K562 (cell line): ENCODE results near the gene DCAF10. TPM values are rescaled to one million over a fixed set of nuclear protein-coding genes. Genes with fewer than 3 reads are reported as not detected.

Experiments
- ATAC-seq: fragments of 200-7000 bp; cut with Tn5 transposase; 3 replicates; pipeline ENCODE4 v1.9.1; 2020; ENCODE audit warnings: moderate library complexity
- BruUV-seq: library from RNA; stranded (reverse); fragments of 400-500 nt; replicated peaks from 2 replicates; lab custom pipeline; 2021; lab: Mats Ljungman, UMichigan
- CTCF ChIA-PET: fragments of 300-600 bp; formaldehyde crosslinking; extraction: SDS; loops from one replicate; lab custom pipeline; 2021; ENCODE audit warnings: low intra/inter-chr PET ratio; lab: Yijun Ruan, JAX
- POLR2A ChIA-PET: fragments of 300-600, 350-650 bp; sonication (Branson Sonifier 250); formaldehyde crosslinking; extraction: SDS; loops from one replicate; lab custom pipeline; 2021; ENCODE audit warnings: antibody characterized with exemption, inconsistent platforms; lab: Yijun Ruan, JAX
- DNase-seq, 4 experiments: peaks; one replicate each; pipeline versions ENCODE4 v3.0.0 to v3.0.0-alpha.2; 2011 to 2018; ENCODE audit warnings: low spot score in 3 of 4, mixed read lengths in 3 of 4; ENCODE audit errors: extremely low read depth in 1 of 4
- FAIRE-seq: peaks from 2 replicates; lab custom pipeline; 2011; peaks lifted over from hg19 to GRCh38; lab: Jason Lieb, UNC
- H2AFZ ChIP-seq: 2 replicates; pipeline ENCODE4 v1.6.0; 2011; ENCODE audit warnings: low read depth, low read length, control low read depth, inconsistent platforms
- H3K27ac ChIP-seq: fragments of 200-600 bp; 3 replicates; pipeline ENCODE4 v1.8.0; 2011; ENCODE audit warnings: low read depth, mild to moderate bottlenecking, control low read depth, inconsistent platforms, low read length, moderate library complexity, mixed read lengths; ENCODE audit errors: extremely low read depth
- H3K27me3 ChIP-seq, 2 experiments: fragments of 300-600 bp in 1 of 2; 2 replicates in 1 of 2; 3 replicates in 1 of 2; pipeline versions ENCODE4 v1.6.0 to v1.8.0; 2011; ENCODE audit warnings: inconsistent platforms in 2 of 2, low read length in 2 of 2, mild to moderate bottlenecking in 1 of 2, mixed read lengths in 1 of 2, moderate library complexity in 1 of 2; ENCODE audit not compliant: control insufficient read depth in 2 of 2, insufficient read depth in 2 of 2
- H3K36me3 ChIP-seq: fragments of 300-600 bp; 3 replicates; pipeline ENCODE4 v1.8.0; 2011; ENCODE audit warnings: mild to moderate bottlenecking, low read length, inconsistent platforms; ENCODE audit not compliant: control insufficient read depth, insufficient read depth
- H3K4me1 ChIP-seq, 2 experiments: fragments of 200-600 bp in 1 of 2; replicated peaks in 1 of 2; 2 replicates in 1 of 2; 3 replicates in 1 of 2; pipeline versions ENCODE4 v1.5.1 to v1.8.0; 2011; ENCODE audit warnings: inconsistent platforms in 2 of 2, low read length in 2 of 2, mild to moderate bottlenecking in 1 of 2, mixed read lengths in 1 of 2, moderate library complexity in 1 of 2; ENCODE audit not compliant: control insufficient read depth in 2 of 2, insufficient read depth in 2 of 2
- H3K4me2 ChIP-seq: 2 replicates; pipeline ENCODE4 v1.6.1; 2011; ENCODE audit warnings: low read length, control low read depth, inconsistent platforms, mixed read lengths; ENCODE audit not compliant: insufficient read depth
- H3K4me3 ChIP-seq: fragments of 200-600 bp; sonication (generic), shearing (Covaris generic); 2 replicates; pipeline ENCODE4 v1.5.1; 2016; ENCODE audit warnings: control low read depth, inconsistent platforms
- H3K79me2 ChIP-seq: fragments of 200-600 bp; 3 replicates; pipeline ENCODE4 v1.8.0; 2011; ENCODE audit warnings: low read length, inconsistent platforms; ENCODE audit not compliant: control insufficient read depth, insufficient read depth
- H3K9ac ChIP-seq, 2 experiments: 2 replicates each; pipeline versions ENCODE4 v1.6.0 to v1.6.1; 2011; ENCODE audit warnings: low read depth in 2 of 2, low read length in 2 of 2, control low read depth in 1 of 2, inconsistent platforms in 1 of 2, mild to moderate bottlenecking in 1 of 2, mixed read lengths in 1 of 2; ENCODE audit not compliant: insufficient read depth in 1 of 2
- H3K9me1 ChIP-seq: one replicate; pipeline ENCODE4 v1.6.0; 2011; ENCODE audit warnings: inconsistent platforms, mild to moderate bottlenecking, low read length, moderate library complexity; ENCODE audit not compliant: control insufficient read depth, insufficient read depth
- H3K9me3 ChIP-seq: replicated peaks from 2 replicates; pipeline ENCODE4 v1.5.1; 2011; ENCODE audit warnings: low read depth, low read length, inconsistent platforms; ENCODE audit not compliant: control insufficient read depth, insufficient read depth
- H4K20me1 ChIP-seq: replicated peaks from 2 replicates; pipeline ENCODE4 v1.6.1; 2011; ENCODE audit warnings: low read length, inconsistent platforms, mixed read lengths; ENCODE audit not compliant: control insufficient read depth, insufficient read depth
- BRD4 ChIP-seq: fragments of 200-600 bp; sonication (generic); IDR thresholded peaks from 2 replicates; pipeline ENCODE4 v1.6.1; 2017; ENCODE audit warnings: inconsistent platforms
- CEBPG ChIP-seq, 3 experiments: fragments of 200-800 bp in 1 of 3; sonication (Bioruptor generic) in 1 of 3; sonication (generic) in 1 of 3; formaldehyde crosslinking in 1 of 3; IDR thresholded peaks in 2 of 3; conservative IDR thresholded peaks in 1 of 3; 2 replicates each; pipeline versions ENCODE4 v1.6.1 to v1.8.0; 2016 to 2022; ENCODE audit warnings: missing compliant biosample characterization in 2 of 3, missing genetic modification characterization in 2 of 3, mild to moderate bottlenecking in 1 of 3, missing genetic modification reagents in 1 of 3
- GABPA ChIP-seq: fragments of 200-800 bp; sonication (Bioruptor generic); conservative IDR thresholded peaks from 2 replicates; pipeline ENCODE4 v1.6.1; 2016; ENCODE audit warnings: low read depth, missing genetic modification characterization, missing compliant biosample characterization
- MED1 ChIP-seq: sonication (generic); formaldehyde crosslinking; IDR thresholded peaks from 2 replicates; pipeline ENCODE4 v1.8.1; 2023; ENCODE audit warnings: missing genetic modification reagents, borderline replicate concordance
- MLLT1 ChIP-seq, 2 experiments: fragments of 450-650 bp; IDR thresholded peaks; 2 replicates each; pipeline ENCODE4 v1.6.1; 2016
- PCBP2 ChIP-seq: fragments of 200-400 bp; formaldehyde crosslinking; IDR thresholded peaks from 2 replicates; pipeline ENCODE4 v1.6.1; 2018; ENCODE audit warnings: low read length, low read depth, mild to moderate bottlenecking, moderate library complexity; ENCODE audit not compliant: poor library complexity, severe bottlenecking
- RBM25 ChIP-seq: fragments of 200-400 bp; formaldehyde crosslinking; IDR thresholded peaks from 2 replicates; pipeline ENCODE4 v1.6.1; 2018; ENCODE audit warnings: low read length, low read depth, moderate library complexity; ENCODE audit not compliant: severe bottlenecking
- RBM34 ChIP-seq: fragments of 200-400 bp; formaldehyde crosslinking; IDR thresholded peaks from 2 replicates; pipeline ENCODE4 v1.6.1; 2018; ENCODE audit warnings: low read length, borderline replicate concordance; ENCODE audit not compliant: insufficient read depth
- THRB ChIP-seq: fragments of 450-650 bp; formaldehyde crosslinking; conservative IDR thresholded peaks from 2 replicates; pipeline ENCODE4 v1.4.0; 2022; ENCODE audit warnings: mild to moderate bottlenecking, missing genetic modification characterization
- ZNF24 ChIP-seq: fragments of 450-650 bp; IDR thresholded peaks from 2 replicates; pipeline ENCODE4 v1.6.1; 2016
- WGBS: fragments of 100-300 bp; shearing (Covaris generic); methylation state at CpG from one replicate; pipeline ENCODE4 v1.1.6; 2016; ENCODE audit warnings: low coverage, mixed read lengths; ENCODE audit not compliant: insufficient coverage; ENCODE audit errors: missing lambda C conversion rate; 5-methylcytosine and 5-hydroxymethylcytosine counted together
- in situ Hi-C: fragments of 300-500 bp; cut with MboI; formaldehyde crosslinking; loops from 4 replicates; pipeline ENCODE4 v1.15.0; 2018; ENCODE audit warnings: inconsistent platforms, mixed read lengths
- intact Hi-C: fragments of 100-400 bp; cut with micrococcal nuclease; formaldehyde crosslinking; loops from 2 replicates; pipeline ENCODE4 v1.14.2; 2022
- polyA plus RNA-seq, 8 experiments: library from polyadenylated mRNA; depleted of rRNA in 4 of 8; stranded (reverse) in 5 of 8; unstranded in 3 of 8; fragments of >200 nt; fragmentation: Nextera tagmentation in 2 of 8; fragmentation: Illumina TruSeq in 1 of 8; extraction: Ambion mirVana in 2 of 8; extraction: Trizol in 1 of 8; gene quantifications; 2 replicates each; pipeline versions ENCODE4 v1.2.1 to v1.2.3, GENCODE V29; 2011 to 2014; ENCODE audit warnings: inconsistent platforms in 1 of 8, missing spikeins in 1 of 8
- total RNA-seq, 7 experiments: library from RNA; depleted of rRNA in 6 of 7; stranded (reverse); fragments of >200 nt in 6 of 7; fragmentation: Illumina TruSeq in 2 of 7; extraction: Trizol in 2 of 7; gene quantifications; 2 replicates each; pipeline versions ENCODE4 v1.2.1 to v1.2.3, GENCODE V29; 2011 to 2021; ENCODE audit warnings: low replicate concordance in 1 of 7
- TF ChIP-seq, protein P1 (sequence below): fragments of 450-650 bp; formaldehyde crosslinking; IDR thresholded peaks from 2 replicates; pipeline ENCODE4 v1.4.0; 2022; ENCODE audit warnings: mild to moderate bottlenecking, moderate library complexity

DCAF10 gene
- total and polyA plus RNA-seq, 9 of the 15 experiments (the other 6 are each of a cell fraction or from before 2014, with no cell fraction given): 6.8 to 40.1 (median 16.9) TPM

DNA sequence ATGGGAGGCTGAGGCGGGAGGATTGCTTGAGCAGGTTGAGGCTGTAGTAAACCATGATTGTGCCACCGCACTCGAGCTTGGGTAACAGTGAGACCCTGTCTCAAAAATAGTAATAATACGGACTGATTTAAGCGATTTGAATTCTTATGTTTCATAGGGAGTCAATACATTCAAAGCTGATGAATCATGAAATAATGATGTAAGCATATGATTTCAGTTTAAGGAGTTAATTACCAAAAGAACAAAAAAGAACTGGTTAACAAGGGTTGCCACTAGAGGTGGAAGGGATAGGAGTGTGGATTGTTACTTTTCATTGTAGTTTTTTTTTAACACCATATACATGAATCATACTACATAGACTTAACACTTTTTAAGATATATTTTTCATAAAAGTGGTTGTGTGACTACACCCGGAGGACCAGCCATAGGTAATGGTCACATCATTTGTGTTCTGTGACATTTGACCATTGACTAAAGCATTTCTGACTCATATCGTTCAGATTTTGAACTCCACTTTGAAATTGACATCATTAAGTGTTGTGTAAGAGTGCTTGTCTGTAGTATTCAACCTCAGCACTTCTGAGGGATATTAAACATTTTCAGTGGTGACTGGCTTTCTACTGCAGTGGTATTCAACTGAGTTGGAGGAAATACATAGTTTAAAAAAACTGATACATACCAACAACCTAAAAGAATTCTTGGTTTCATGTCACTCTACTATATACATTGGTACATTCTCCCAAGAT is 40.0 kb upstream of the DCAF10 start (continued):
- no peak for TF ChIP-seq THRB (CRISPR knock-in tag)
- no peak for TF ChIP-seq PCBP2
- TF ChIP-seq RBM25: no peak
- no peak for TF ChIP-seq CEBPG (CRISPR knock-in tag; IDR thresholded peaks at IDR 0.05)
- peak in 1 of 2 experiments; percentile 24; a peak in 1 of 4 replicates for TF ChIP-seq CEBPG (tag; conservative IDR thresholded peaks at IDR 0.05 in 1 of 2, IDR thresholded peaks at IDR 0.05 in 1 of 2)
- TF ChIP-seq GABPA: no peak

DNA sequence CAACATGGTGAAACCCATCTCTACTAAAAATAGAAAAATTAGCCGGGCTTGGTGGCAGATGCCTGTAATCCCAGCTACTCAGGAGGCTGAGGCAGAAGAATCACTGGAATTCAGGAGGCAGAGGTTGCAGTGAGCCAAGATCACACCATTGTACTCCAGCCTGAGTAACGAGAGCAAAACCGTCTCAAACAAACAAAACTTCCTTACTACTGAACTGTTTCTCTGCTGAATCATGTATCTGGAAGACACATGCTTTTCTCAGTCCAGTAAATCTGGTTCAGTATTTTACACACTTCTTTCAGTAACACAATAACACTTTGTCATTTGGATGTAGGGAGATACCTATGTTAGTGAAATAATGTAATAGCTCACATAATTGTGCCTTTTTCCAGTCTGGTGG is 39.1 kb upstream of the DCAF10 start:
- Histone ChIP-seq H3K4me1 (no peaks in the 10 kb centered on the region), H3K9me3 (no peaks in the 10 kb centered on the region), H3K9ac (no peak overlapping the region), H4K20me1 (no peaks in the 10 kb centered on the region), H3K27ac (no peak overlapping the region), H3K9me1 (no peaks in the 10 kb centered on the region), H3K4me2 (no peak overlapping the region), H3K79me2 (no peaks in the 10 kb centered on the region), H3K27me3 (no peaks in the 10 kb centered on the region), H2AFZ (no peak overlapping the region), H3K36me3 (peaks cover 4% of the 10 kb centered on the region; the same call in 2 of the 3 replicates), H3K4me3 (no peak overlapping the region)
- ATAC-seq (no peak), FAIRE-seq (no peak), DNase-seq (no peak)
- ChIA-PET POLR2A (interaction anchor here (0.8 to 1.5 kb wide), 2 partner anchors 10 to 13 kb away, joined by 3 to 5 read pairs; no protein-coding TSS in a partner anchor), CTCF (no interaction called here)
- WGBS: 37% methylated on average over 3 of the region's 3 CpGs
- BruUV-seq: no TSS peak
- in situ Hi-C loops: no loop called here
- intact Hi-C loops: loop anchor here (5.0 kb wide), 1 partner anchor 169 kb away; the partner anchor contains the start of gene TOMM5
- TF ChIP-seq BRD4: no peak
- TF ChIP-seq, protein P1, sequence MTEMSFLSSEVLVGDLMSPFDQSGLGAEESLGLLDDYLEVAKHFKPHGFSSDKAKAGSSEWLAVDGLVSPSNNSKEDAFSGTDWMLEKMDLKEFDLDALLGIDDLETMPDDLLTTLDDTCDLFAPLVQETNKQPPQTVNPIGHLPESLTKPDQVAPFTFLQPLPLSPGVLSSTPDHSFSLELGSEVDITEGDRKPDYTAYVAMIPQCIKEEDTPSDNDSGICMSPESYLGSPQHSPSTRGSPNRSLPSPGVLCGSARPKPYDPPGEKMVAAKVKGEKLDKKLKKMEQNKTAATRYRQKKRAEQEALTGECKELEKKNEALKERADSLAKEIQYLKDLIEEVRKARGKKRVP: no peak
- TF ChIP-seq MLLT1 (IDR thresholded peaks at IDR 0.05): no peak
- TF ChIP-seq MED1 (CRISPR knock-in tag): no peak
- TF ChIP-seq ZNF24: no peak
- TF ChIP-seq RBM34: no peak
